Stimulated activated CD8-positive, alpha-beta memory T cell treated with anti-CD3 and anti-CD28 coated beads, Interleukin-7, amount 100 ng/mL, for 1 hour (primary cell): ENCODE measurements around the gene NNT.
"Not testable (repeated sequence)": the region's sequence is repeated elsewhere in the genome, so short reads cannot be mapped to it uniquely, and the experiment has no call there.

Source experiments
- DNase-seq, 2 donors: peaks; one replicate each; pipeline ENCODE4 v3.0.0-alpha.2; 2020; ENCODE audit warnings: low read depth in 2 of 2

The NNT gene

GRCh38 chr5:43664501-43665040 lies 61.6 kb downstream of the NNT start:
- DNase-seq, result no peak

GRCh38 chr5:43665749-43666148 lies 62.8 kb downstream of the NNT start:
- DNase-seq, result not testable (repeated sequence)

- not testable (repeated sequence) for DNase-seq
These were observed 63.7 kb downstream of the NNT start for GRCh38 chr5:43666728-43667127.

- DNase-seq, result not testable (repeated sequence)
These were observed 64.4 kb downstream of the NNT start for GRCh38 chr5:43667379-43667778.

GRCh38 chr5:43674536-43674935 lies 71.6 kb downstream of the NNT start:
- no peak for DNase-seq

GRCh38 chr5:43675357-43675756 lies 72.4 kb downstream of the NNT start:
- no peak for DNase-seq

- no peak for DNase-seq
These were observed 73.3 kb downstream of the NNT start for GRCh38 chr5:43676083-43676840.

- no peak for DNase-seq
These were observed 74.3 kb downstream of the NNT start for GRCh38 chr5:43677253-43677652.

GRCh38 chr5:43679214-43679613 lies 76.2 kb downstream of the NNT start:
- no peak for DNase-seq

GRCh38 chr5:43680286-43680685 lies 77.3 kb downstream of the NNT start:
- no peak for DNase-seq

GRCh38 chr5:43683884-43684471 lies 81.0 kb downstream of the NNT start:
- no peak for DNase-seq

GRCh38 chr5:43685252-43685950 lies 82.4 kb downstream of the NNT start:
- no peak for DNase-seq

GRCh38 chr5:43687275-43687674 lies 84.3 kb downstream of the NNT start:
- DNase-seq, result no peak

GRCh38 chr5:43691275-43691674 lies 88.3 kb downstream of the NNT start:
- no peak for DNase-seq

- DNase-seq, result no peak
These were observed 88.9 kb downstream of the NNT start for GRCh38 chr5:43691893-43692292.

GRCh38 chr5:43693411-43693810 lies 90.4 kb downstream of the NNT start:
- DNase-seq, result no peak

GRCh38 chr5:43694027-43694426 lies 91.0 kb downstream of the NNT start:
- no peak for DNase-seq

- DNase-seq, result not testable (repeated sequence)
These were observed 93.5 kb downstream of the NNT start for GRCh38 chr5:43696444-43696843.

GRCh38 chr5:43699910-43700309 lies 96.9 kb downstream of the NNT start:
- DNase-seq, result no peak

GRCh38 chr5:43700601-43701000 lies 97.6 kb downstream of the NNT start:
- DNase-seq, result no peak

- no peak for DNase-seq
These were observed 98.2 kb downstream of the NNT start for GRCh38 chr5:43701227-43701626.

GRCh38 chr5:43702293-43702692 lies 99.3 kb downstream of the NNT start:
- DNase-seq, result no peak

GRCh38 chr5:43702815-43703214 lies 99.8 kb downstream of the NNT start:
- DNase-seq, result no peak
